ENCODE results near the gene SPTBN5.

The SPTBN5 gene

GRCh38 chr15:41932511-41933289 lies 38.8 kb upstream of the SPTBN5 start:
- DNase-seq (ENCODE audit: low read depth): no peak
- no peak for TF ChIP-seq CTCF (IDR thresholded peaks at IDR 0.05; ENCODE audit: low read length, missing control alignments)

GRCh38 chr15:41932101-41932500 lies 38.2 kb upstream of the SPTBN5 start:
- no peak for DNase-seq (ENCODE audit: low read depth)
- H3K4me3 ChIP-seq (replicated peaks; ENCODE audit: low read depth, low read length): no peak overlapping the region
- no peak for TF ChIP-seq CTCF (IDR thresholded peaks at IDR 0.05; ENCODE audit: low read length, missing control alignments)

More at GRCh38 chr15:41932511-41933289, 38.8 kb upstream of the SPTBN5 start:
- H3K4me3 ChIP-seq (replicated peaks; ENCODE audit: low read depth, low read length): no peak overlapping the region

- H3K4me3 ChIP-seq (replicated peaks; ENCODE audit: low read depth, low read length): no peak overlapping the region
- TF ChIP-seq CTCF (IDR thresholded peaks at IDR 0.05; ENCODE audit: low read length, missing control alignments): no peak
- no peak for DNase-seq (ENCODE audit: low read depth)
These were observed 37.0 kb upstream of the SPTBN5 start for GRCh38 chr15:41930867-41931222.

GRCh38 chr15:41930221-41930866 lies 36.5 kb upstream of the SPTBN5 start:
- peak; percentile 45 for TF ChIP-seq CTCF (IDR thresholded peaks at IDR 0.05; ENCODE audit: low read length, missing control alignments)
- DNase-seq (ENCODE audit: low read depth): peak; percentile 94
- H3K4me3 ChIP-seq (replicated peaks; ENCODE audit: low read depth, low read length): no peak overlapping the region

GRCh38 chr15:41928637-41929620 lies 35.1 kb upstream of the SPTBN5 start:
- no peak overlapping the region for H3K4me3 ChIP-seq (replicated peaks; ENCODE audit: low read depth, low read length)
- no peak for DNase-seq (ENCODE audit: low read depth)
- TF ChIP-seq CTCF (IDR thresholded peaks at IDR 0.05; ENCODE audit: low read length, missing control alignments): no peak

- DNase-seq (ENCODE audit: low read depth): no peak
- no peak for TF ChIP-seq CTCF (IDR thresholded peaks at IDR 0.05; ENCODE audit: low read length, missing control alignments)
These were observed 34.2 kb upstream of the SPTBN5 start for GRCh38 chr15:41928100-41928499.

More at GRCh38 chr15:41928100-41928499, 34.2 kb upstream of the SPTBN5 start:
- no peak overlapping the region for H3K4me3 ChIP-seq (replicated peaks; ENCODE audit: low read depth, low read length)

Data from fibroblast of pulmonary artery (primary cell).